GM21423 (cell line): ENCODE measurements around the gene KCNB1.

Experiments
- ATAC-seq: cut with Tn5 transposase; IDR thresholded peaks from one replicate; pipeline ENCODE4 v1.9.1; 2021; ENCODE audit warnings: mild to moderate bottlenecking, moderate library complexity; ENCODE audit not compliant: unreplicated experiment

The KCNB1 gene

DNA sequence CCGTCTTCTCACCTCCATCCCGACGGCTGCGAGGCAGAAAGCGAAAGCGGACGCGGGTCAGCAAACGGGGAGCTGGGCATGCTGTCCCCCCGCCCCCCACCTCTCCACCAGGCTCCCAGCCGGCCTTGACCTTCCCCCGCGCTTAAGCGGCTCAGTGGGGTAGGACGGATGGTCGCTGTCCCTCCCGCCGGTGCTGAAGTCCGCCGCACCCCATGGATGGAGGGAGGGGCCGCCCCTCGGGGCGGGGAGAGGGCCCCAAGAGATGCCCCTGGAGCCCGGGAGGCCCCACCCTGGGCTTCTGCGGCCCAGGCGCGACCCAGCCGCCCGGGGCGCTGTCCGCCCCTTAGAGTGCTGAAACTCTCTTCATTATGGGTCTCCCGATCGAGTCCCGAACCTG lies at the start of gene KCNB1:
KCNB1 (minus strand) TSS at position 48 of the 397 bp plus-strand sequence. CDS start 188 bp downstream, outside the sequence.
- no peak for ATAC-seq

- ATAC-seq, result no peak
These were observed 47.0 kb upstream of the KCNB1 start for GRCh38 chr20:49529470-49529869.

GRCh38 chr20:49526568-49526967 lies 44.1 kb upstream of the KCNB1 start:
- no peak for ATAC-seq

GRCh38 chr20:49526056-49526455 lies 43.6 kb upstream of the KCNB1 start:
- no peak for ATAC-seq

GRCh38 chr20:49523767-49524360 lies 41.4 kb upstream of the KCNB1 start:
- no peak for ATAC-seq

- no peak for ATAC-seq
These were observed 38.9 kb upstream of the KCNB1 start for GRCh38 chr20:49521356-49521755.

DNA sequence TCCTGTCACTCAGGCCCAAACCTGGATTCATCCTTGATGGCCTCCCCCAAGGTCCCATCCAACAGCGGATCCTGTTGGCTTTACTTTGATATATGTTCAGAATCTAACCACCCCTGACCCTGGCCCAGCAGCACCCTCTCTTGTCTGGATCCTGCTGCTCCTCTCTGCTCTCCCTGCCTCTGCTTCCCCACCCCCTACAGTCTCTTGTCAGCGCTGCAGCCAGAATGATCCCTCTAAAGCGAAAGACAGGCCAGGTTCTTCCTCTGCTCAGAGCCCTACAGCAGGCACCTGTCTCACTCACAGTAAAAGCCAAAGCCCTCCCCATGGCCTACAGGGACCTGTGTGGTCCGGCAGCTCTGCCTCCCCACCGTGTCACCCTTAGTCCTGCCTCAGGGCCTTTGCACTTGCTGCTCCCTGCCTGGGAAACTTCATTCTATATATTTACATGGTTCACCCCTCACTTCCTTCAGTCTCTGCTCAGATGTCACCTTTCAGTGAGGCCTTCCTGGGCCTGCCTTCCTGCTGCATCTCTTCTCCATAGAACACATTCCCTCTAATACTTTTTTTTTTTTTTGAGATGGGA lies 37.4 kb upstream of the KCNB1 start:
- no peak for ATAC-seq

DNA sequence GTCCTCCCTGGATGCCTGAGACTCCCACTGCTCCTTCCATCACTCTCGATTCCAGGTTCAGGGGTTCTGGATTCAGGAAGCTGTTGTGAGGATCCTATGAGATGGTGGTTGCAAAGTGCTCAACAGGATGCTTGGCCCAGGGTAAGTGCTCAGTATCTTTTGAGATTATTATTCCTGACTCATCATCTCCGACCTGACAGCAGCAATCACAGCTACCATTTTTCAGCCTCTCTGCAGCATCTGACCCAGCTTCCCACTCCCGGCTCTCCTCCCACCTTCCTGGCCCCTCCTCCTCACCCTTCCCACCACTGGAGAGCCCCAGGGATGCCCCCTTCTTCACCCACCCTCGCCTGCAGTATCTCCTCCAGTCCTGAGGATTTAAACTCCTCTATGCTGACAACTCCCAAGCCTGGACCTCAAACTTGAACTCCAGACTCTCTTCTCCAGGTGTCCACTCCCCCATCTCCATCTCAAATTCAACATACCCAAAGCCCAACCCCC lies 36.8 kb upstream of the KCNB1 start:
- no peak for ATAC-seq

- ATAC-seq, result no peak
These were observed 36.1 kb upstream of the KCNB1 start for GRCh38 chr20:49518576-49518975.

DNA sequence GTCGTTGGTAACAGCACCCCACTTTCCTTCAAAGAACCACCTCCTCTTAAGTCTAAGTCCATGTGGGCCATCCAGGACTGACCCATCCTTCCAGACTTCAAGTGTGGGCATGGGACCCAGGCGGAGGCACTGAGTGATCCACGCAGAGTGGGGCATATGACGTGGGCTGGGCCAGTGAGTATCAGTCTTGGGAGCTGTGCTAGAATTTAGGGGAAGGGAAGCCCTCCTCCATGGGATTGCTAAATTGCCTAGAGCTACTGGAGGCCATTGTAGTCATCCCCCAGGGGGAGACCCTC lies 35.3 kb upstream of the KCNB1 start:
- ATAC-seq, result no peak

DNA sequence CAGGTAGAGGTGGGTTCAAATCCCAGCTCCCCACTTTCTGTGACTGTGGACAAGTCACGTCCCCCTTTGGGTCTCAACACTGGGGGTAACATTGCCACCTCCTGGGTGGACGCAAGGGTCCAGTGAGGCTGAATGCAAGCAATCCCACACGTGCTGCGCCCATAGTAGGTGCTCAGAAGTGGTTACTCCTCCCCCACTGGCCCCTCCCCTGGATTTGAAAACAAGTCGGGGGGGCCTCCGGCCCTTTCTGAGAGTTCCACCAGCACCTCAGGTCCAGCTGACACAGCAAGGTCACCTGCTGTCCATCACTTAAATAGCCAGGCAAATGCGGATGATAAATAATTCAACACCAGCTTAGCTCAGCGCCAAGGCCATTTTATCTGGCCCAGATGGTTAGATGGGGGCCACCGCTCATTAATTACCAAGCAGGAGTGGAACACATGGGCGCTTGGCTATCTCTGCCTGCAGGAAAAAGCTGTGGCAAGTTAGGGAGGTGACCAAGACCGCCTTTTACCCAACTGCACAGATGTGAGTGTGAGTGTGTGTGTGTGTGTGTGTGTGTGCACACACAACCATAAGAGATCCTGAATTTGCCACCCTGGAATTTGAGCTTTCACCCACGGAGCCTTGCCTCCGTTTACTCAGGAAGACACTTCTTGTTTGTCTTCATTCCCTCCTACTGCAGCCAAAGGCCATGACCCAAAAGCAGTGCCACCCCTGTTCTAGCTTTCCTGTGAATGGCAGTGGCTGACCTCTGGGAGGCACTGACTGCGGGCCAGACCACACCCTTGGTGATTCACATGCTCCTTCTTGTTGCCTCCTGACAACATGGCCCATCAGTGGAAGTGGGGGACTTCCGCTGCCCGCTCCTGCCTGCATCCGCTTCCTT lies 34.7 kb upstream of the KCNB1 start:
- ATAC-seq, result no peak

- ATAC-seq, result no peak
These were observed 33.1 kb upstream of the KCNB1 start for GRCh38 chr20:49515586-49515985.

DNA sequence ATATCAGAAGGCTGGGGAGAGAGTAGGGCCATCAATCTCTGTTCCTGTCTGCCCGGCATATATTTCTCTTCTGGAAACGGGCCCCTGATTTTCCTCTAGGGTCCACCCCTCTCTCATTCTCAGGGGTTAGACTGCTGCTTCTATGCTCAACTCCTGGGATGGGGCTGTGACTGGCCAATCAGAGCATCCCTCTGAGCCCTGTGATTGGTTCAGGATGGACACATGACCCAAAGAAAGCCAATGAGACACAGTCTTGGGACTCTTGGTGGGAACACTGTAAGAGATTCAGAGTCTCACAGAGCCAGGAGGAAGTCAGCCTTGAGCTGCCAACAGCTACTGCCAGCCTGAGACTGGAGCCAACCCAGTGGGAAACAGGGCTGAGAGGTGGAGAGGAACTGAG lies 31.0 kb upstream of the KCNB1 start:
- ATAC-seq, result no peak

DNA sequence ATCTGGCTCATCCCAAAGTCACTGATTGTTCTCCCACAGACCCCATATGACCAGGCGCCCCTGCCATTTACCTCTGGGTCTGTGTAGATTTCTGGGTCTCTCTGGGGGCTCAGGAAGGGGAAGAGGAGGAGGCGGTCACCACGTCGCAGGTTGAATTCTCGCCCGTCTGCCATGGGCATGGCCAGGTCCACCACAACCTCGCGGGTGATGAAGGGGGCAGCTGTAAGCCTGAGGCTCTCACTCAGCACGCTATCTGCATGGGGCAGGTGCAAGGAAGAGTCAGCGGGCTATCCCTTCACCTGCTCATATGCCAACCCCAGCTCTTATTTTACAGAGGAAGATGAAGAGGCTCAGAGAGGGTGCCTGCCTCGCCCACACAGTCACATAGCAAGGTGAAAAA lies 30.5 kb upstream of the KCNB1 start:
- ATAC-seq, result no peak

- ATAC-seq, result no peak
These were observed 29.5 kb upstream of the KCNB1 start for GRCh38 chr20:49511788-49512525.

DNA sequence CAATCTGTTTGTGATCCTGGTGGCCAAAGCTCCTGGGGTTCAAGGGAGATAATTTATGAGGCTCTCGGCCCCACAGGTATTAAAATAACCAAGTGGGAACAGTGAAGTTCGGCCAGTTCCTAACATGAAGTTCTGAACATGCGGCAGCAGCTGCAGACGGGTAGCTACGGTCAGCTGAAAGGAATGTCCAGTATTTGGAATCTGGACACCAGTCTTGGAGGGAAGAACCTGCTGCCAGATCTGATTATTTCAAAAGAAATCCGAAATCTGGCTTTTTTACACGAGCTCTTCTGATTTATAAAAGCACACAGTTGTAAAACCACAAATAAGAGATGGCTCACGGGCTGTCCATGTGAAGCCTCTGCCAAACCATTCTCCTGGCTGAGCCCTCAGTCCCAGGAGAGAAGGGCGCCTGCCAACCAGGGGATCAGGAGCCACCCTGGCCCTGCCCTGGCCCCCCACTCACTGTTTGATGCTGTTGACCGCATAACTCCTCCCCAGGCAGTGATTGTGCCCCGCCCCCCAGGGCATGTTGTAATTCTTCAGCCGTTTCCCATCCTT lies 28.2 kb upstream of the KCNB1 start:
- ATAC-seq, result no peak

GRCh38 chr20:49508435-49509199 lies 26.1 kb upstream of the KCNB1 start:
- no peak for ATAC-seq

GRCh38 chr20:49507741-49508434 lies 25.4 kb upstream of the KCNB1 start:
- ATAC-seq, result no peak

DNA sequence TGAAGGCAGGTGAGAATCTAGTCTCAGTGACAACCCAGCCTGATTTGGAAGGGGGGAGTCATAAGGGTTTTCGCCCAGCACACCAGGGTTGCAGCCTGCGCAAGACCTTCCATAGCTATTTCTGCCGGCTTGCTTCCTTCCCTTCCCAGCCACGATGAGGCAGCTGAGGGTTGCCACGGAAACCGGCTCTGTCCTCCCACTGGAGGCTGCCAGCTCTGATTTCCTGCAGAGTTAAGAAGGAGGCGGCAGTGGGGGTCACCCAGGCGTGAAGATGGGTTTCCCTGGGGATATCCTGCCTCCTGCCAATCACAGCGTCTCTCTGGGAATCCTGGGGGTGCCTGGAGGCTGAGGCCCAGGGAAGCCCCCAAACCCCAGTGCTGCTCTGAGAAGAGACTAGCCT lies 23.1 kb upstream of the KCNB1 start:
- no peak for ATAC-seq

DNA sequence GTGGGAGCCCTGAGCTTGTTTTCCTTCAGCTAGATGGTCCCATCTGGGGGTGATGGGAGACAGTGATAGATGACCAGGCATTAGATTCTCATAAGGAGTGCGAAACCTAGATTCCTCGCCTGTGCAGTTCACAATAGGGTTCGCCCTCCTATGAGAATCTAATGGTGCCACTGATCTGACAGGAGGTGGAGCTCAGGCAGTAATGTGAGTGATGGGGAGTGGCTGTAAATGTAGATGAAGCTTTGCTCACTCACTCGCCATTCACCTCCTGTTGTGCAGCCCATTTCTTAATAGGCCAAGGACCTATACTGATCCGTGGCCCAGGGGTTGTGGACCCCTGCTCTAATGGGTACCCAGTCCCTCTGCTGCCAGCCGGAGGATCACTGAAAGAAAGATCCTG lies 20.7 kb upstream of the KCNB1 start:
- ATAC-seq, result no peak
